HCT116 (cell line): ENCODE measurements around the gene USP36. TPM values are rescaled to one million over a fixed set of nuclear protein-coding genes. Genes with fewer than 3 reads are reported as not detected.

Experiments
- ATAC-seq: fragments of 200-7000 bp; cut with Tn5 transposase; 2 replicates; pipeline ENCODE4 v1.9.1; 2020; ENCODE audit warnings: mild to moderate bottlenecking, moderate library complexity
- BruUV-seq: library from RNA; stranded (reverse); fragments of 400-500 nt; replicated peaks from 2 replicates; lab custom pipeline; 2021; lab: Mats Ljungman, UMichigan
- CTCF ChIA-PET: fragments of 300-600 bp; sonication (Branson Sonifier 250); formaldehyde crosslinking; loops from one replicate; lab custom pipeline; 2021; ENCODE audit warnings: antibody characterized with exemption; lab: Charles Lee
- POLR2A ChIA-PET: fragments of 300-600, 350-600 bp; sonication (Branson Sonifier 250); formaldehyde crosslinking; loops from one replicate; lab custom pipeline; 2021; ENCODE audit warnings: antibody characterized with exemption; lab: Charles Lee
- RAD21 ChIA-PET, 2 experiments: fragments of 300-600 bp; sonication (Branson Sonifier 250); formaldehyde crosslinking; loops; one replicate each; lab custom pipeline; 2023; ENCODE audit warnings: low total read pairs in 2 of 2; ENCODE audit not compliant: uncharacterized antibody in 2 of 2, unreplicated experiment in 2 of 2, low non-redundant PET in 1 of 2; lab: Charles Lee
- DNase-seq: peaks from one replicate; pipeline ENCODE4 v3.0.0-alpha.2; 2010; ENCODE audit warnings: low read depth, low spot score
- H2AFZ ChIP-seq: fragments of 200-600 bp; shearing (Covaris generic), sonication (generic); 2 replicates; pipeline ENCODE4 v1.6.1; 2017; ENCODE audit warnings: low read depth, mixed run types, mixed read lengths, antibody characterized with exemption, low read length; ENCODE audit not compliant: poor library complexity, severe bottlenecking
- H3K27ac ChIP-seq: 2 replicates; pipeline ENCODE4 v1.5.1; 2012; ENCODE audit warnings: low read depth, low read length
- H3K27me3 ChIP-seq: fragments of 200-600 bp; sonication (generic); 2 replicates; pipeline ENCODE4 v1.6.1; 2016; ENCODE audit warnings: mixed run types, low read length, mixed read lengths; ENCODE audit not compliant: insufficient read depth
- H3K36me3 ChIP-seq, 2 experiments: fragments of 200-500 bp in 1 of 2; fragments of 200-600 bp in 1 of 2; sonication (Bioruptor generic) in 1 of 2; sonication (generic) in 1 of 2; 2 replicates each; pipeline versions ENCODE4 v1.5.1 to v1.6.1; 2014 to 2016; ENCODE audit warnings: low read length in 2 of 2, inconsistent platforms in 1 of 2, mixed read lengths in 1 of 2, mixed run types in 1 of 2; ENCODE audit not compliant: insufficient read depth in 2 of 2, control insufficient read depth in 1 of 2
- H3K4me1 ChIP-seq, 2 experiments: fragments of 200-600 bp in 1 of 2; sonication (generic) in 1 of 2; 2 replicates each; pipeline versions ENCODE4 v1.5.1 to v1.6.1; 2012 to 2017; ENCODE audit warnings: low read length in 2 of 2, inconsistent platforms in 1 of 2, mild to moderate bottlenecking in 1 of 2, mixed read lengths in 1 of 2, mixed run types in 1 of 2, moderate library complexity in 1 of 2; ENCODE audit not compliant: insufficient read depth in 2 of 2, control insufficient read depth in 1 of 2
- H3K4me2 ChIP-seq: fragments of 200-600 bp; sonication (generic); 2 replicates; pipeline ENCODE4 v1.6.1; 2017; ENCODE audit warnings: mixed run types, low read length, mixed read lengths
- H3K4me3 ChIP-seq, 2 experiments: fragments of 200-600 bp in 1 of 2; sonication (generic) in 1 of 2; replicated peaks in 1 of 2; 2 replicates each; pipeline ENCODE4 v1.5.1; 2011 to 2016; ENCODE audit warnings: low read length in 2 of 2, control low read depth in 1 of 2, low read depth in 1 of 2, mild to moderate bottlenecking in 1 of 2, mixed read lengths in 1 of 2, mixed run types in 1 of 2
- H3K79me2 ChIP-seq: fragments of 200-600 bp; sonication (generic); 2 replicates; pipeline ENCODE4 v1.6.1; 2017; ENCODE audit warnings: mild to moderate bottlenecking, mixed run types, low read length, moderate library complexity, mixed read lengths; ENCODE audit not compliant: insufficient read depth
- H3K9ac ChIP-seq: fragments of 200-600 bp; sonication (generic); 2 replicates; pipeline ENCODE4 v1.6.1; 2016; ENCODE audit warnings: low read length, mixed read lengths
- H3K9me2 ChIP-seq: fragments of 200-600 bp; sonication (generic), shearing (Covaris generic); 2 replicates; pipeline ENCODE4 v1.6.1; 2017; ENCODE audit warnings: mixed run types, mild to moderate bottlenecking, moderate library complexity; ENCODE audit not compliant: insufficient read depth
- H3K9me3 ChIP-seq, 2 experiments: fragments of 200-500 bp in 1 of 2; fragments of 200-600 bp in 1 of 2; sonication (Bioruptor generic) in 1 of 2; sonication (generic) in 1 of 2; 2 replicates each; pipeline ENCODE4 v1.6.1; 2014 to 2017; ENCODE audit warnings: low read length in 2 of 2, mixed read lengths in 2 of 2, inconsistent platforms in 1 of 2, low read depth in 1 of 2, mild to moderate bottlenecking in 1 of 2, mixed run types in 1 of 2, moderate library complexity in 1 of 2; ENCODE audit not compliant: control insufficient read depth in 1 of 2, insufficient read depth in 1 of 2
- H4K20me1 ChIP-seq: fragments of 200-600 bp; sonication (generic), shearing (Covaris generic); 2 replicates; pipeline ENCODE4 v1.6.1; 2017; ENCODE audit warnings: mixed run types, mild to moderate bottlenecking, moderate library complexity; ENCODE audit not compliant: insufficient read depth
- ATF3 ChIP-seq: IDR thresholded peaks from 2 replicates; pipeline ENCODE4 v1.6.1; 2012
- CBX3 ChIP-seq: IDR thresholded peaks from 2 replicates; pipeline ENCODE4 v1.6.1; 2012; ENCODE audit warnings: low read depth
- CTCF ChIP-seq, 3 experiments: fragments of 200-600 bp in 1 of 3; sonication (generic) in 1 of 3; IDR thresholded peaks in 2 of 3; conservative IDR thresholded peaks in 1 of 3; 2 replicates each; pipeline ENCODE4 v1.5.1; 2012 to 2017; ENCODE audit warnings: low read depth in 2 of 3, low read length in 2 of 3, antibody characterized with exemption in 1 of 3, borderline replicate concordance in 1 of 3, control low read depth in 1 of 3, mild to moderate bottlenecking in 1 of 3, mixed read lengths in 1 of 3, mixed run types in 1 of 3, moderate library complexity in 1 of 3; ENCODE audit not compliant: insufficient read depth in 1 of 3
- ELF1 ChIP-seq: IDR thresholded peaks from 2 replicates; pipeline ENCODE4 v1.6.1; 2012; ENCODE audit warnings: low read depth, borderline replicate concordance
- POLR2A ChIP-seq: IDR thresholded peaks from 2 replicates; pipeline ENCODE4 v1.7.0; 2011; ENCODE audit warnings: borderline replicate concordance; ENCODE audit not compliant: insufficient read depth, insufficient read length; ENCODE audit errors: extremely low read depth
- YY1 ChIP-seq: IDR thresholded peaks from 2 replicates; pipeline ENCODE4 v1.6.1; 2011; ENCODE audit warnings: low read length, low read depth, moderate library complexity, mild to moderate bottlenecking; ENCODE audit not compliant: insufficient replicate concordance; ENCODE audit errors: extremely low read depth
- ZNF274 ChIP-seq: fragments of 200-500 bp; sonication (Bioruptor generic); IDR thresholded peaks from 2 replicates; pipeline ENCODE4 v1.6.1; 2014; ENCODE audit warnings: mild to moderate bottlenecking, low read depth, low read length, inconsistent platforms
- intact Hi-C: fragments of 100-400 bp; cut with micrococcal nuclease; formaldehyde crosslinking; loops from 2 replicates; pipeline ENCODE4 v1.10.0; 2022
- total RNA-seq: library from RNA; stranded (reverse); gene quantifications from one replicate; pipeline ENCODE4 v1.2.1, GENCODE V29; 2021; ENCODE audit not compliant: unreplicated experiment

The USP36 gene
- total RNA-seq, 1 experiment from 2014 or later, result 104 TPM

- no peaks in the 10 kb centered on the region for H3K36me3 ChIP-seq
- H3K4me2 ChIP-seq, result no peak overlapping the region
- ATAC-seq (no peak), DNase-seq (no peak)
- CTCF ChIA-PET, result interaction anchor here (0.6 to 1.5 kb wide), 2 partner anchors 9 to 21 kb away, joined by 3 to 5 read pairs; no protein-coding TSS in a partner anchor
- peaks cover 12% of the 10 kb centered on the region for H3K79me2 ChIP-seq
- H3K9ac ChIP-seq, result no peak overlapping the region
- no peaks in the 10 kb centered on the region for H3K9me3 ChIP-seq
- no peaks in the 10 kb centered on the region for H3K27me3 ChIP-seq
- RAD21 ChIA-PET, result no interaction called here
- BruUV-seq, result no TSS peak
- H3K27ac ChIP-seq, result no peak overlapping the region
- H2AFZ ChIP-seq, result no peak overlapping the region
- peaks cover 12 to 22% of the 10 kb centered on the region in 2 experiments for H3K4me1 ChIP-seq
- H4K20me1 ChIP-seq, result no peaks in the 10 kb centered on the region
- no peak overlapping the region for H3K4me3 ChIP-seq
- intact Hi-C loops, result no loop called here
- POLR2A ChIA-PET, result interaction anchor here (1.1 kb wide), 1 partner anchor 62 kb away, joined by 3 read pairs; no protein-coding TSS in a partner anchor
- TF ChIP-seq CBX3, result no peak
- TF ChIP-seq YY1, result no peak
- no peak for TF ChIP-seq ELF1
- no peak for TF ChIP-seq POLR2A
- no peak for TF ChIP-seq ZNF274
- H3K9me2 ChIP-seq, result no peaks in the 10 kb centered on the region
Observed at GRCh38 chr17:78844301-78845005, 3.8 kb upstream of the USP36 start.

DNA sequence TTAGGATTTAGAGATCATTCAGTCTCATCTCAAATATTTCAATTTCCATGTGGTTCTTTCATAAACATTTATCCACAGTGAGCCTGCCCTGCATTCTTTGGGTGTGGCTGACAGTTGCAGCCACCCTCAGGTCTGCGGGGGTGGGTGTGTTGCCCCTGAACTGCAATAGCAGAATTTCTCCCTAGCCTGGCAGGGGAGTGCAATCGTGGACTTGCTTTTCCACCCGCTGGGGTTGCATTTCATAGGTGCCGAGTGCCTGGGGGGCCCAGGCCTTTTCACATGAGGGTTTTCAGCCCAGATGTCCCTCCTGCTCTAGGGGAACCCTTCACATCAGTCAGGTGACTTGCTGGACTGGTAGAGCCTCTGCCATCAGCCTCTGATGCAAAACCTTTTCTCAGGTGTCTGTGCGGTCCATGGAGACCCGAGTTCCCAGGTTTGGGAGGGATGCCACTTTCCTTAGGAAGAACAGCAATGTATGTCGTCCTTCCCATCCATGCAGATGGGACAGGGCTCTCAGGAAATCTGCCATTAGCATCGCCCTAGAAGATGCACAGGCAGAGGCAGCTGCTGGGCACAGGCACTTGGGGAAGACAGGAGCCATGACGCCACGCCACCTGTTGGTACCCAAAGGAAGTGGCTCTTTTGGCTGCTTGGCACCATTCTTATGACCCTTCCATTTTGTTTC, 2.4 kb upstream of the USP36 start:
- H3K9ac ChIP-seq, result no peak overlapping the region
- peak overlapping the region; percentile 20; the same call in 1 of the 2 replicates for H3K4me2 ChIP-seq
- peak; percentile 70 for DNase-seq
- no peak overlapping the region; the same call in 1 of the 2 replicates for H3K27ac ChIP-seq
- TF ChIP-seq CBX3, result peak; percentile 56; the same call in 1 of the 2 replicates
- no peak for TF ChIP-seq ATF3
- peak; percentile 88 for TF ChIP-seq YY1
- peak in 2 of 3 experiments; percentile 97 to 98; a peak in 5 of 6 replicates for TF ChIP-seq CTCF (IDR thresholded peaks at IDR 0.05 in 2 of 3, conservative IDR thresholded peaks at IDR 0.05 in 1 of 3; ENCODE audit: borderline replicate concordance in 1 of 3, insufficient read depth in 1 of 3, low read depth in 2 of 3, low read length in 2 of 3)
- TF ChIP-seq, all 23 proteins: peak for 3
- H2AFZ ChIP-seq, result no peak overlapping the region
- H3K9me2 ChIP-seq, result no peaks in the 10 kb centered on the region
- no peak overlapping the region for H3K4me3 ChIP-seq
- no peaks in the 10 kb centered on the region for H4K20me1 ChIP-seq
- BruUV-seq, result no TSS peak
- RAD21 ChIA-PET, result no interaction called here
- peaks cover 26% of the 10 kb centered on the region for H3K79me2 ChIP-seq
- POLR2A ChIA-PET, result interaction anchor here (1.1 to 1.8 kb wide), 2 partner anchors 9 to 60 kb away, joined by 3 to 4 read pairs; no protein-coding TSS in a partner anchor
- peaks cover 20 to 34% of the 10 kb centered on the region in 2 experiments for H3K4me1 ChIP-seq
- intact Hi-C loops, result no loop called here
- H3K36me3 ChIP-seq, result peaks cover 0 to 6% of the 10 kb centered on the region in 2 experiments; a peak in 1 of 4 replicates
- CTCF ChIA-PET, result interaction anchor here (1.2 to 1.5 kb wide), 3 partner anchors 23 to 346 kb away, joined by 4 to 5 read pairs (median 5); no protein-coding TSS in a partner anchor
- peak; percentile 23 for ATAC-seq
- no peaks in the 10 kb centered on the region for H3K9me3 ChIP-seq
- H3K27me3 ChIP-seq, result no peaks in the 10 kb centered on the region
